Smooth muscle cell (in vitro differentiated cells): ENCODE measurements around the gene PLEKHA4. TPM values are rescaled to one million over a fixed set of nuclear protein-coding genes. Genes with fewer than 3 reads are reported as not detected.

ENCODE experiments used
- DNase-seq: peaks from one replicate; lab custom pipeline; 2025; ENCODE audit not compliant: unreplicated experiment; lab: John Stamatoyannopoulos, UW
- H2AFZ ChIP-seq: fragments of 200-600 bp; sonication (generic); 2 replicates; pipeline ENCODE4 v1.6.0; 2016; ENCODE audit warnings: antibody characterized with exemption, low read depth, mild to moderate bottlenecking
- H3F3A ChIP-seq: fragments of 200-600 bp; sonication (generic); 2 replicates; pipeline ENCODE4 v1.6.0; 2017; ENCODE audit warnings: antibody characterized with exemption, low read depth
- H3K27ac ChIP-seq: fragments of 200-600 bp; sonication (generic); 2 replicates; pipeline ENCODE4 v1.5.1; 2016; ENCODE audit warnings: low read depth, mild to moderate bottlenecking
- H3K27me3 ChIP-seq: fragments of 200-600 bp; sonication (generic); 2 replicates; pipeline ENCODE4 v1.6.1; 2016; ENCODE audit warnings: low read depth, mild to moderate bottlenecking
- H3K36me3 ChIP-seq: fragments of 200-600 bp; sonication (generic); 2 replicates; pipeline ENCODE4 v1.5.1; 2016; ENCODE audit warnings: low read depth
- H3K4me1 ChIP-seq: fragments of 200-600 bp; sonication (generic); 2 replicates; pipeline ENCODE4 v1.5.1; 2016; ENCODE audit warnings: low read depth
- H3K4me2 ChIP-seq: fragments of 200-600 bp; sonication (generic); 2 replicates; pipeline ENCODE4 v1.6.0; 2016; ENCODE audit warnings: mild to moderate bottlenecking
- H3K4me3 ChIP-seq: fragments of 200-600 bp; sonication (generic); 2 replicates; pipeline ENCODE4 v1.5.1; 2016; ENCODE audit warnings: mild to moderate bottlenecking
- H3K79me2 ChIP-seq: fragments of 200-600 bp; sonication (generic); 2 replicates; pipeline ENCODE4 v1.6.0; 2016; ENCODE audit warnings: low read depth, mild to moderate bottlenecking
- H3K9ac ChIP-seq: fragments of 200-600 bp; sonication (generic); 2 replicates; pipeline ENCODE4 v1.6.0; 2016; ENCODE audit warnings: low read depth
- H3K9me3 ChIP-seq: fragments of 200-600 bp; sonication (generic); replicated peaks from 2 replicates; pipeline ENCODE4 v1.5.1; 2016; ENCODE audit warnings: low read depth
- H4K20me1 ChIP-seq: fragments of 200-600 bp; sonication (generic); 2 replicates; pipeline ENCODE4 v1.6.0; 2016; ENCODE audit warnings: low read depth
- CTCF ChIP-seq: fragments of 200-600 bp; sonication (generic); IDR thresholded peaks from 2 replicates; pipeline ENCODE4 v1.5.1; 2017; ENCODE audit warnings: borderline replicate concordance, mild to moderate bottlenecking, antibody characterized with exemption; ENCODE audit not compliant: insufficient read depth, poor library complexity, severe bottlenecking
- WGBS: methylation state at CpG from one replicate; pipeline ENCODE4 v1.1.7; 2016; ENCODE audit warnings: low lambda C conversion rate; 5-methylcytosine and 5-hydroxymethylcytosine counted together
- polyA plus RNA-seq: library from polyadenylated mRNA; unstranded; fragments of >200 nt; fragmentation: Nextera tagmentation; extraction: Ambion mirVana; gene quantifications from 2 replicates; pipeline ENCODE4 v1.2.1, GENCODE V29; 2016
- total RNA-seq: library from RNA; depleted of rRNA; stranded (reverse); fragments of >200 nt; gene quantifications from 2 replicates; pipeline ENCODE4 v1.2.3, GENCODE V29; 2014

Gene PLEKHA4
- total and polyA plus RNA-seq, 2 experiments from 2014 or later: 4.4 to 39.2 TPM

GRCh38 chr19:48822514-48822913 lies 45.9 kb downstream of the PLEKHA4 start:
- Histone ChIP-seq H3K79me2 (no peaks in the 10 kb centered on the region), H2AFZ (no peak overlapping the region), H3K4me2 (no peak overlapping the region), H3K27me3 (no peaks in the 10 kb centered on the region), H3K4me1 (no peaks in the 10 kb centered on the region), H3F3A (no peaks in the 10 kb centered on the region), H3K4me3 (no peak overlapping the region), H3K9ac (no peak overlapping the region), H3K36me3 (no peaks in the 10 kb centered on the region), H4K20me1 (no peaks in the 10 kb centered on the region), H3K27ac (no peak overlapping the region), H3K9me3 (no peaks in the 10 kb centered on the region)
- WGBS: 100% methylated on average over 2 of the region's 2 CpGs
- no peak for TF ChIP-seq CTCF
- no peak for DNase-seq

GRCh38 chr19:48821633-48822032 lies 46.8 kb downstream of the PLEKHA4 start:
- Histone ChIP-seq H3K27ac (no peak overlapping the region), H3K9ac (no peak overlapping the region), H3K9me3 (no peaks in the 10 kb centered on the region), H3K27me3 (no peaks in the 10 kb centered on the region), H3K4me1 (no peaks in the 10 kb centered on the region), H3K4me3 (no peak overlapping the region), H3K4me2 (no peak overlapping the region), H3K79me2 (no peaks in the 10 kb centered on the region), H2AFZ (no peak overlapping the region), H3K36me3 (no peaks in the 10 kb centered on the region), H3F3A (no peaks in the 10 kb centered on the region), H4K20me1 (no peaks in the 10 kb centered on the region)
- TF ChIP-seq CTCF: no peak
- no peak for DNase-seq
- WGBS: 72% methylated on average over 5 of the region's 5 CpGs

- Histone ChIP-seq H3K9me3 (no peaks in the 10 kb centered on the region), H3K9ac (no peak overlapping the region), H3K4me1 (no peaks in the 10 kb centered on the region), H3K4me2 (no peak overlapping the region), H3F3A (no peaks in the 10 kb centered on the region), H3K36me3 (no peaks in the 10 kb centered on the region), H3K27me3 (no peaks in the 10 kb centered on the region), H2AFZ (no peak overlapping the region), H3K79me2 (no peaks in the 10 kb centered on the region), H4K20me1 (no peaks in the 10 kb centered on the region), H3K4me3 (no peak overlapping the region), H3K27ac (no peak overlapping the region)
- DNase-seq: no peak
- TF ChIP-seq CTCF: no peak
- WGBS: 90% methylated on average over 4 of the region's 4 CpGs
Observed at GRCh38 chr19:48819366-48819816, 49.0 kb downstream of the PLEKHA4 start.

DNA sequence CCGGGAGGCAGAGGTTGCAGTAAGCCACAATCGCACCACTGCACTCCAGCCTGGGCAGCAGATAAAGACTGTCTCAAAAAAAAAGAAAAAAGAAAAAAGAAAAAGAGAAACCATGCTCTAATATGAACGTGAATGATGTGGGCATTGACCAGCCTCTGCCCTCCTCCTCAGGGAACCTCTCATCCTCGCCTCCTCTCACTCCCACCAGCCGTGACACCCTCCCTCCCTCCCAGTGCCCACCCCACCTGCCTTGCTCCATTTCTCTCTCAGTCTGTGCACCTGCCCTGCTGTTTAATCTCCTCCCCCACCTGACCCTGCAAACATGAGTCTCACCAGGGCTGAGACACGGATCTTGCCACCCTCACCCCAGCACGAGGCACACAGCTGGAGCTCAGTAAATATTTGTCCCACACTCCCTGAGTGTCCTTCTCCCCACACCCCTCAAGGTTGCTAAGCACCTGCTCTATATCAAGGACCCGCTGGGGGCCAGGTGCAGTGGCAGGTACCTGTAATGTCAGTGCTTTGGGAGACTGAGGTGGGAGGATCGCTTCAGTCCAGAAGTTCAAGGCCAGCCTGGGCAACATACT lies 50.1 kb downstream of the PLEKHA4 start:
- Histone ChIP-seq H4K20me1 (no peaks in the 10 kb centered on the region), H3K27me3 (no peaks in the 10 kb centered on the region), H3K4me1 (no peaks in the 10 kb centered on the region), H3K4me3 (no peak overlapping the region), H3K79me2 (no peaks in the 10 kb centered on the region), H3K27ac (no peak overlapping the region), H3K9me3 (no peaks in the 10 kb centered on the region), H3F3A (no peaks in the 10 kb centered on the region), H3K36me3 (no peaks in the 10 kb centered on the region), H2AFZ (no peak overlapping the region), H3K9ac (no peak overlapping the region), H3K4me2 (no peak overlapping the region)
- WGBS: 85% methylated on average over 9 of the region's 9 CpGs
- no peak for DNase-seq
- no peak for TF ChIP-seq CTCF
